Gastroesophageal sphincter (tissue), 3 donors: ENCODE measurements around the gene ZNF3.

Experiments
- CTCF ChIP-seq, 4 experiments: fragments of 200-600 bp in 2 of 4; fragments of 450-650 bp in 2 of 4; sonication (generic) in 1 of 4; IDR thresholded peaks; one replicate each; pipeline ENCODE4 v1.5.1; 2017 to 2019; ENCODE audit warnings: antibody characterized with exemption in 4 of 4, mild to moderate bottlenecking in 2 of 4, moderate library complexity in 2 of 4
- POLR2A ChIP-seq, 2 donors: fragments of 450-650 bp; IDR thresholded peaks; one replicate each; pipeline ENCODE4 v1.6.1; 2017; ENCODE audit warnings: antibody characterized with exemption in 2 of 2, mild to moderate bottlenecking in 2 of 2, moderate library complexity in 1 of 2
- POLR2AphosphoS5 ChIP-seq: sonication (generic); formaldehyde crosslinking; IDR thresholded peaks from one replicate; pipeline ENCODE4 v1.6.1; 2017; ENCODE audit warnings: antibody characterized with exemption

GRCh38 chr7:100109521-100110163, 28.1 kb upstream of the ZNF3 start:
- TF ChIP-seq POLR2A (IDR thresholded peaks at IDR 0.05) (no peak), CTCF (IDR thresholded peaks at IDR 0.05) (no peak), POLR2AphosphoS5 (no peak)
